NCI-H2227 (cell line): Measurements from ENCODE around the gene FAM89B.

Experiments
- DNase-seq: peaks from one replicate; lab custom pipeline; 2025; ENCODE audit not compliant: unreplicated experiment; lab: John Stamatoyannopoulos, UW

FAM89B gene

GRCh38 chr11:65609665-65610064, 37.3 kb downstream of the FAM89B start:
- DNase-seq: no peak

- no peak for DNase-seq
These were observed 38.1 kb downstream of the FAM89B start for GRCh38 chr11:65610404-65610803.

- no peak for DNase-seq
These were observed 38.9 kb downstream of the FAM89B start for GRCh38 chr11:65611028-65611757.

- no peak for DNase-seq
These were observed 39.6 kb downstream of the FAM89B start for GRCh38 chr11:65611758-65612603.

GRCh38 chr11:65612691-65613090, 40.4 kb downstream of the FAM89B start:
- no peak for DNase-seq

GRCh38 chr11:65613091-65613928, 41.0 kb downstream of the FAM89B start:
- DNase-seq: no peak

GRCh38 chr11:65615229-65615949, 43.1 kb downstream of the FAM89B start, which contains the start of gene PCNX3:
Gene PCNX3, plus strand, starts transcription at chr11:65615776. Its CDS starts 536 bp downstream, at chr11:65616312.
- DNase-seq: peak; percentile 100

- peak; percentile 72 for DNase-seq
These were observed 43.7 kb downstream of the FAM89B start for GRCh38 chr11:65615950-65616574.

- DNase-seq: no peak
These were observed 44.2 kb downstream of the FAM89B start for GRCh38 chr11:65616575-65617001.

- no peak for DNase-seq
These were observed 45.0 kb downstream of the FAM89B start for GRCh38 chr11:65617136-65617850.

GRCh38 chr11:65617990-65618751, 45.8 kb downstream of the FAM89B start:
- DNase-seq: no peak

GRCh38 chr11:65618763-65619162, 46.4 kb downstream of the FAM89B start:
- no peak for DNase-seq

GRCh38 chr11:65619281-65619928, 47.1 kb downstream of the FAM89B start:
- DNase-seq: no peak

- DNase-seq: no peak
These were observed 48.3 kb downstream of the FAM89B start for GRCh38 chr11:65620666-65621065.

GRCh38 chr11:65621460-65621859, 49.1 kb downstream of the FAM89B start:
- no peak for DNase-seq

GRCh38 chr11:65622011-65622410, 49.7 kb downstream of the FAM89B start:
- DNase-seq: no peak

GRCh38 chr11:65623177-65623576, 50.8 kb downstream of the FAM89B start:
- DNase-seq: no peak
